NCI-H1436 (cell line): ENCODE data around the gene LOX.
"Not testable (repeated sequence)": the region's sequence is repeated elsewhere in the genome, so short reads cannot be mapped to it uniquely, and the experiment has no call there.

ENCODE experiments used
- DNase-seq: peaks from one replicate; lab custom pipeline; 2025; lab: John Stamatoyannopoulos, UW

LOX gene

DNA sequence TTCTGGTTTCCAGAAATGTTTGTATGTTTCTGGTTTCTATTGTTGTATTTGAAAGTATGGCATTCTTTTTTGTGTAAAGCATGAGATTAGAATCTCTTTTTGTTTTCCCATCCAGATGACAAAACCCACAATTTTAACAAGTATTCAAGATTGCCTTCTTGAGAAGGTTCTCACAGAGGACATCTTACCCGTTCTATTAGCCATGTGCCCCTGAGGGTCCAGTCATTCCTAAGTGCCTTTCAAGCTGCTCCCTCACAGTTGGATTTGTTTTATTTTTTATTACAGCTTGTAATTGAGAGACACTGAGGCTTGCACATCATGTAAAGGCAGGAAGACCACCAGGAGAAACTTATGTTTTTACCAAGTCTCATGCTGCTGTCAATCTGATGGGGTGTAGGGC is 19.3 kb upstream of the LOX start:
- DNase-seq, result no peak

DNA sequence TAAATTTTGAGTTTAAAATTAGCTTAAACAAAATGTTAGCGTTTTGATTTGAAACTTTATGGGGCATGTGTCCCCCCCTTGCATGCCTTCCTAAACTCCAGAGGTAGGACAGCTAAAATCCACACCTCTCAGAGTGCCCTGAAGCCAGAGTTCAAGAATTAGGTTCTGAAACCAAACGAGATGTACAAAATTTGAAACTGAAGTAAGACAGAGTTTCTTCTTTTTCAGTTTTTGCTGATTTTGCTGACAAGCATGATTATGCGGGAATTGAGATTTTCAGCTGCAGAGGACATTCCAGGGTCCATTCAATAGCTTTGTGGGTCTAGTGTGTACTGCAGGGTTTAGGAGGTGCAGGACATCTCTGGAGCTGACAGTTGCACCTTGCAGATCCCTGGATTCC is 17.1 kb upstream of the LOX start:
- DNase-seq, result no peak

DNA sequence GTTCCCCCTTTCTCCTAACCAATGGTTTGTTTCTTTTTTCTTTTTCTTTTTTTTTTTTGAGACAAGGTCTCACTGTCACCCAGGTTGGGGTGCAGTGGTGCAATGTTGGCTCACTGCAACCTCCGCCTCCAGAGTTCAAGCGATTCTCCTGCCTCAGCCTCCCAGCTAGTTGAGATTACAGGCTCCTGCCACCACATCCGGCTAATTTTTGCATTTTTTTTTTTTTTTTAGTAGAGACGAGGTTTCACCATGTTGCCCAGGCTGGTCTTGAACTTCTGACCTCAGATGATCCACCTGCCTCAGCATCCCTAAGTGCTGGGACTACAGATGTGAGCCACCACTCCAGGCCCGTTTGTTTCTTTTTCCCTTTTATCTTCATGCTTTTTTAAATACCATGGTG is 16.2 kb upstream of the LOX start:
- not testable (repeated sequence) for DNase-seq

DNA sequence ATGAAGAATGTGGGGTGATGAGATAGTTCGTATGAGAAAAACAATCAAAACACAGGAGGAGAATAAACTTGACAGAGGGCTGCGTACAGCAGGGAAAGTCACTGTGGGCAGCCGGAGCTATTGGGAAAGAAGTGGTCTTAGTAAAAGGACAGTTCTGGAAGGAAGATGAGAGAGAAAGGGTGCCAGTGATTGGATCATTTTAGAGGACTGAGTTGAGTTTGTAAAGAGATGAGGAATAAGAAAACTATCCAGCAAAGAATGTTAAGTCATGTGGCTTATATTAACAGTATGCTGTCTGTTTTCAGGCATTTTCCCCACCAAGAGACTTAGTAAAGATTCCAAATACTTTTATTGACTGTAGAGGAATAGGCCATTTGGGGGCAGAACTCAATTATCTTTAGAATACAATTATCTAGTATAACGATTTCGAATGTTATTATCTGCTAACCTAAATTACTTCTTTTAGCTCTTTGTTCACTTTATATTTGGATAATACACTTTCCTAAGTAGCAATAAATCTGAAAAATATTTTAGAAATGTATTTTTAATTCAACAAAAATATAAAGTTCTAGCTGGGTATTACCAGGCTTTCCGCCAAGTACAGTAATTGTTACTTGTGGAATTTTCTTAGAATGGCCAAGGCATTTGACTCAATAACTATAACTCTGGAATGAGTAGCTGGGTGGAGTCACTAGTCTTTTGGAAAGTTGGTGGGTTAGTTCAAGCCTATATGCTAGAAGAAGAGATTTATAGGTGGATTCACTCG is 15.5 kb upstream of the LOX start:
- DNase-seq, result no peak

DNA sequence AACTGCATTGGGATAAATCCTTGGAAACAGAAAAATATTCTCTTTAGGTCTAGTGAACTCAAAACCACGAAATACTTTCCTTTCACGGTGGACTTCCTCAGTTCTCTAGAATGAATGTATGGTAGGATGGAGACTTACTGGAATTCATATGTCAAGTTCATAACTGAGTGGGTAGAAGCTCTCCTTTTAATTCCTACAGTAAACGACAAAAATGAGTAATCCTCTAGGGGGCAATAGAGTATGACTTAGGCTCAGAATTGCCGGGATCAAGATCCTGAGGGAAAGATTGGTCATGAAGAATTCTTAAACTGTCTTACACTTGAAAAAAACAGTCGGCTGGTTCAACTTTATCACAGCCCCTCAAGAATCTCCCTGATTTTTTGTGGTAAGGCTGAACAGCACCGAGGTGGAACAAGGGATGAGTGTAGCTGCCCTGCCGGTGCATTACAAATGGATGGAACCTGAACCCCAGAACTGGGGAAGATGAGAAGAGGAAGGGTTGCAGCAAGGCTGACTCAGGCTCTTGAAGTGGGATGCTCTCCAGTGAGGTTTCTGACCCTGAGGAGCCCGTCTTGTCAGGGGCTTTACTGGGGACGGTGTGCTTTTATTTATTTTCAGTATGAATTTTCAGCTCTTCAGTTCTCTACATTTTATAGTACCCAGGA is 14.0 kb upstream of the LOX start:
- DNase-seq, result no peak

DNA sequence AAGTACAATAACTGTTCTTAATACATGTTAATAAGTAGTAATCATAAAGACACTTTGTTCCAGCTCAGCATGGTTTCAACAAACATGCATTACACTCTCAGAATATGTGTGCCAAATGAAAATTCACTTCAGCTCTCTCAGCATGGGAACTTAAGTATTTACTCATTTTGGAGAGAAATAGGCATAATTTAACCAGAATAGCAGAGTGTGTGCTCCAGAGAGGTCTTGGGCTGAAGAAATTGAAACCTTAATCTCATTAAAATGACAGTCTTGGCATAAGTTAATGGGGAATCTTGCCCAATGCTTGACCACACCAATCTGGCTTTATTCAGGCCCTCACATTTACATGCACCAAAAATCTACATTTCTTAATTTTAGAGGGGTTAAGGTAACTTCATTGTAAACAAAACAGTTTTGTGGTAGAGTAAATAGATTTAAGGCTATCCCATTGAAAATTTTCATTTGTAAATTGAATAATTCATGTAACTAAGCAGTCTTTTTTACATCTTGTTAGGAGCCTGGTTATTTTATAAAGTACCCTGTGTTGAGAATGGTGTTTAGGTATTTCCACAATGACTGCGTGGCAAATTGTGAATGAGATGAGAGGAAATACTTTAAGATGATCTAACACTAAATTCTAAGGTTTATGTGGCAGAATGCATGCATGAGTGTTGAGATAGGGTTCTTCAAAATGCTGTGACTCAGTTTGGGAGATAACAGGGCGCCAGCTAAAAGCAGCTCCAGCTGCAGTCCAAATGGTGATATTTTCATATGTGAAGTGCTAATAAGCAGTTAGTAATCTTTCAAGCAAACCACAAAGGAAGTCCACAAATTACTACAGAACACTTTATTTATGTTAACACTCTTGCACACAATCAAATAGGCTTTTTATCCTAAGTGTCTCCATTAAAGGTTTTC is 11.3 kb upstream of the LOX start:
- DNase-seq, result no peak

DNA sequence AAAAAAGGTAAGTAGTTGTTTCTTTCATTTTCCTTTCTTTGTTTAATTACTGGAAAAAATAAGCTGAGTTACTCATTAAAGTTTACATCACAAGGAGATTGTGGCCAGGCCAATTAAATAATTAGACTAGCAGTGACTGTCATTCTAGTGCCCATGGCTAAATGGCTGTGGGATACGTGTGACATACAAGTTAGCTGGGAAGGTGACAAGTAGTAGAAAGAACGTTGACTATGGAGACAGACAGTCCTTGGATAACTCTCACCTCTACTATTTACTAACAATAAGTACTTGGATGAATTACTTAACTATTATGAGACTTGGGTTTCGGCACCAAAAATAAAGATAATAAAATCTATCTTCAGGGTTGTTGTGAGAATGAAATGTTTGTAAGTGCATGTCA is 7.0 kb upstream of the LOX start:
- DNase-seq, result no peak

DNA sequence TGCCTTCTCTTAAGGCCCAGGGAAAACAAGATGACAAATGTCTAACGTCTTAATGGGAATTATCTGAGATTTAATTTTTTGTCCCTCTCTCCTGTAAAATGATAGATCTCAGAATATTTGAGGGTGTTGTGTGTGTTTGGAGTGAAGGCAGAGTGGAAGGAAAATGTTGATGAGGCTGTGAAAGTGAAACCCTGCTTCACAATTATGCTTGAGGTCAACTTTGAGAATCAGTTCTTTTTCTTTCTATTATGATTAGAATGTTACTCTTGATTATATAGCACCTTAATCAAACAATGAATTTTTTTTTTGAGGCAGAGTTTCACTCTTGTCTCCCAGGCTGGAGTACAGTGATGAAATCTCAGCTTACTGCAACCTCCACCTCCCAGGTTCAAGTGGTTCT is 5.5 kb upstream of the LOX start:
- no peak for DNase-seq

DNA sequence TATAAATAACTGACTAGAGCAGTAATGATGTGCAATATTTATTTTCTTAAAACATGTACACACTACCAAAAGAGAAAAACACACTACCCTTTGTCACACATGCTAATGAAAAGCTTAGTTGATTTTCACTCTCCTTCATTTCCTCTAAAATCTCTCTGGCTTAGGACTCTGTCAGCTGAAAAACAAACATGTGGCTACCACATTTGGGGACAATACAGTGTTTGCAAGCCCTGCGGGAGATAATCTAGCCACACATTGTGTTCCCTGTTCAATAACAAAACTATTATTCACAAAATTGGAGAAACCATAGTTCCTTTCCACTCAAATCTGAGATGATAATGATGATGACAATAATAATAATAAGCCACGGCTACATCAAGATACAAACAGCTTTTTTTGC is 3.5 kb upstream of the LOX start:
- no peak for DNase-seq

DNA sequence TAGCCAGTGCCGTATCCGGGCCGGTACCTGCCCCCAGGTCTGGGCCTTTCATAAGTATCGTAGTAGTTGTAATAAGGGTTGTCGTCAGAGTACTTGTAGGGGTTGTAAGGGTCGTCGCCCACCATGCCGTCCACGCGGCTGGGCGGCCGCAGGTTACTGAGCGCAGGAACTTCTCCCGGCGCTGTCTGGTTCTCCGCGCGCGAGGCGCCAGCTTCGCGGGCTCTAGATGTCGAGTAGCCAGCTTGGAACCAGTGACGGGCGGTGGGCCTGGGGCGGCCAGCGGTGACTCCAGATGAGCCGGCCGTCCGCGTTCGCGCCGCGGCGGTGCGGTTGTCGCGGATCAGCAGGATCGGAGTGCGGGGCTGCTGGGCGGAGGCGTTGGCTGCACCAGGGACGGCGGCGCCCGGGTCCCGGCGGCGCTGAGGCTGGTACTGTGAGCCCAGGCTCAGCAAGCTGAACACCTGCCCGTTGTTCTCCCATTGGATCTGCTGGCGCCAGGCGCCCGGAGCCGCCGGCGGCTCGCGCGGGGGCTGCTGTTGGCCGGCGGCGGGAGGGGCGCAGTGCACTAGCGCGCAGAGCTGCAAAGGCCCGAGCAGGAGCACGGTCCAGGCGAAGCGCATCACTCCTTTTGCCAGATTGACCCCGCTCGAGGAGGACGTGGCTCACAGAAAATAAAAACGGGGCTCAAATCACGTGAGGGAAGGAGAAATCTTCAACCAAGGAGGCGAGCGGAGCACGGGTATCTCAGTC is 518 bp downstream of the LOX start:
- DNase-seq, result no peak

DNA sequence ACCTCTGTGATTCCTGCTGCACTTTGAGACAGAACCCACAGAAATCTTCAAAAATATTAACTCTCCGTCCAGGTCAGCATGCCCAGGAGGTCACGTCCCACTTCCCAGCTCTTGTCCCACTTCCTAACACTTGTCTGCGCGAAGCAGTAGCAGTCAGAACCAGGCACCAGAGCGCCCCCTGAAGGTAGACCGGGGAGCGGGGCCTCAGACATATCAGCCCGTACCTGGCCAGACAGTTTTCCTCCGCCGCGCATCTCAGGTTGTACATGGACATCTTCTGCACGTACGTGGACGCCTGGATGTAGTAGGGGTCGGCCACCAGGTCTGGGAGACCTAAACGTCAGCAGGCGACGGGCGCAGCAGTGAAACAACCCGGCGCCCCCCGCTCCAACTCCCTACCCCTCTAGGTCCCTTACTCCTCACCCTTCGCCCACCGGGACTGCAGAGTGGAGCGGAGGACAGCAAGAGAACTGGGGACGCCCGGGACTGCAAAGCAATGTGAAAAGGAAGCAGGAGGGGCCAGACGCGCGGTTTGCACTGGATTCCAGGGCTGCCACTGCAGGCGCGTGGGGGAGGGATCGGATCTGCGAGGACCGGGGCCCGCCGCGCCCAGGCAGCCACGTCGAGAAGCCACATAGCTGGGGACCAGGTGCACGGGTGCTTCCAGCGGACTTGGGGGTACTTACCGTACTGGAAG is 1.2 kb downstream of the LOX start:
- DNase-seq, result peak; percentile 6

DNA sequence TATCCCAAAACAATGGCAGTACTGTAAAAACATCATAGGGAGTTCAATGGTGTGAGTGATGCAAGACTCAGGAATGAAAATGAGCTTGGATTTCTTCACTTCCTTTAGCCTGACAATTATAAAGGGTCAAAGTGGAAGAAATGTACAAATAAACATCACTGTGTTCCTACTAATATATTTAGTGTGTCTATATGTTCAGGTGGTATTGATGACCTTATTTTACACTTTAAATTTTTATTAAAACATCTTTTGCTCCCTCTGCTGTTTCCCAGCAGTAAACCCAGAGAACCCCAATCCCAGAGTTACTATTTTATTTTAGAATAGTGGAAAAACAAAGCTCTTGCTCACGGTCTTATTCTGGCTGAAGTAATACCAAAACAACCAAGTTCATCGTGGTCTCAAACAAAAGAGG is 2.0 kb downstream of the LOX start:
- no peak for DNase-seq

DNA sequence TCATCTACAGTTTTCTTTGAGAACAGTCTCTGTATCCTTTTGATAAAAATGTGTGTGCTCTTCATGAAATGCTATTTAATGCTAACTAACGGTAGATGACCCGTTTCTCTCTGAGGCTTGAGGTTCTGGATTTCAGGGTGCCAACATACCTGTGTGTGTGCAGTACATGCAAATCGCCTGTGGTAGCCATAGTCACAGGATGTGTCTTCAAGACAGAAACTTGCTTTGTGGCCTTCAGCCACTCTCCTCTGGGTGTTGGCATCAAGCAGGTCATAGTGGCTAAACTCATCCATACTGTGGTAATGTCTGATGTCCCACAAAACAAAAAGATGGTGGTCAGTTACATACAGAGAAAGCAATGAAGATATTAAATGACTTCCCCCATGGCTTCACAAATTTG is 4.2 kb downstream of the LOX start:
- DNase-seq, result no peak

DNA sequence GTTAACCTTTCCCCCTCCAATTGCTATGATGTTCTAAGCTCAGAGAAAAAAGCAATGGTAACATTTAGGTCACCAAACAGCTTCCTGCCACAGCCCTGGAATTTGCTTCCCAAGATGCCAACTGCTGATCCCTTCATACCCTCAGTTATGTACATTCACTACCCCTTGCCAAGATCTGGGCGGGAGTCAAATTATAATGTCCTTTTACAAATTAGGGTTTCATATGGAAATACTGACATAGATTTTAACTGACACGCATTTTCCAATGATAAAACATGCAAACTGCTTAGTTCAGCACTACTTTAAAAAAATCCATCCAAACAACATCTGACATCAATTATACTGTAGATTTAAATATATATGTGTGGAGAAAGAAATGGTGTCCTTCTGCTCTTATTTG is 5.0 kb downstream of the LOX start:
- no peak for DNase-seq

DNA sequence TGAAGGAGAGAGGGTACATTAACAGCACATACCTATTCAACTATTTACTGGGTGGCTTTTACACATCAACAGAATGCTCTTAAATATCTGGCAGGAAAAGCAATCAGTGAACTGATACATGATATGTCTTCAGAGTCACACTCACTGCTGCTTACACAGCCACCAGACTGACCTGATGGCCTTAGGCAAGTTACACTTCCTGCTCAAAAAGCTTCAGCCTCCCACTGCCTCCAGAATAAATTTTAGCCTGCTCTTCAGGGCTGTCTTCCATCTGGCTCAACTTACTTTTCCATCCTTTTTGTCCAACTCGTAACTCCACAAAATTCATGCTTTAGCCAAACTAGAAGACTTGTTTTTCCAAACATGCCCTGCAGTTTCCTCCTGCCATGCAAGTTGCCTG is 10.7 kb downstream of the LOX start:
- no peak for DNase-seq

DNA sequence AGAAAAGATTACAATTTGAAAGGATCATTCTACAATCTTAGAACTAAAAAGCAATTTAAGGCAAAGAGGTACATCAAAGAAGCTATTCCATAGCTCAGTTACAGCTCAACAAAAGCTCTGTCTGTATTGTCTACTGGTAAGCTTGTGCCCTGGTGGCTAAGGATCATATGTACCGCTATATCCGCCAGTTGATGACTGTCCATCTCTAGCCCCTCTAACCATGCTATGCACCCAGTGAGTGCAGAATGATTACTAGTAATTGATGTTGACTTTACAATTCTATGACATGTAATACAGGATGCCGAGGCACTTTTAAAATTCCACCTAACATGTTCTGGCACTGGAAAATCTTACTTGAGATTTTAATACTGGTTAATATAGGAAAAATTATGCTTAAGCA is 13.1 kb downstream of the LOX start:
- no peak for DNase-seq

DNA sequence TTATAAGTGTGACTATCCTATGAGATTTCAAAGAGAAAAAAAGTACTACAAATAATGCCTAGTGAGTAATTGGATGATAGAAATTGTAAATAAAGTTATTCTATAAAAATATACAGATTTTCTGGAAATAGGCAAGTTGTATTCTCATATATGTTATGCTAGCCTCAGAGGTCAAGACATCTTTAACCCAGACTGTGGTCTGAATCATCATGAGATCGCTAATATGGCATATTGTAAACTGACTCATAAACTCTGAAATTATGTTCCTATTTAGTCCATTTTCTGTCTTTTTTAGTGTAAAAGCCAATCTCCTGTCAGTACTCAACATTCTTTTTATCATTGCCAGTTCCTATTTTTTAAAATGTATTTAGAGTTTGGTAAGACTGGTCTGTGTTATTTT is 14.2 kb downstream of the LOX start:
- no peak for DNase-seq

DNA sequence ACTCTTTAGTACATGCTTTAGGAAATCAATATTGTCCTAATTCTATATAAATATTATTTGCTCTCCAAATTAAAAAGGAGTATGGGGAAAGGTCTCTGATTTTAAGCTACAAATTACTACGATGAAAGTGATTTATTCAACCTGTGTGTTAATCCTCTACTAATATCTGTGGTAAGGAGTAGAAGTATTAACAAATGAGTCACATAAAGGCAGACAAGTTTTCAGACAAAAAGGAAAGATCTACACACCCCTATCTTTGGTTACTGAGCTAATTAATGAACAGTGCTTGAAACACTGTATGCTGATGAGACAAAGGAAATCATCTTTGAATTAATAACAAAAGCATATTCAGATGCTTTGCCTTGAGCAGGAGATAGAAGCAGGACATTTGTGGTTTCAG is 15.9 kb downstream of the LOX start:
- DNase-seq, result no peak

DNA sequence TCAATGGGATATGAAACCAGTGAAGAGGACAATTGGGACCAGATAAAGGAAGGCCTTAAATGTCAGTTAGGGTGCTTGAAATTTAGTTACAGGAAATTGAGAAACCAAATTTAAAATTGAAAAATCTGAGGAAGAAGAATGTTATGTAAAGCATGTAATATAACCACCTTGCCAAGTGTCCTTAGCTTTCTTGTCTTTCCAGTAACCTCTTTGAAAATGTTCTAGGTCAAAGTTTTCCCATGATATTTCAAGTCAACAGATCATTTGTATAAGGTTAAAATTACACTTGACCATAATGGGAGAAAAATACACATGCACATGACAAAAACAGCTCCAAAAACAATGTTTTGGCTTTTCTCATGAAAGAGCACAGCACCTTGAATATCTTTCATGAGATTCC is 21.1 kb downstream of the LOX start:
- no peak for DNase-seq

DNA sequence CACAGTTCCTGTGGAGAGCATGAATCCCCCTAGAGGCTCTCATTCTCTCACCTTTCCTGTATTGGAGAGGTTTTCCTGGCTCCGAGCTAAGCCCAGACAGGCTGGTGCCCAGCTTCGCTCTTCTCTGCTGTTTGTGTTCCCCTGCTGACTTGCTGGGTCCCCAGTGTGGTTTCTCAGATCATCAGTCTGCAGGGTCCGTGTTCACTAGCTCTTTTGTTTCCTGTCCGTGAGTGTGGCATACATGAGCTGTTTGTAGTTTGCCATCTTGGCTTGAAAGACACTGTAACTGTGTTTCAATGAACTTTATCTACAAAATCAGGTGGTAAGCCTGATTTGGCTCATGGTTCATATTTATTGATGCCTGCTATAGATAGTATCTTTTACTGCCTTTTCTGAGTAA is 23.8 kb downstream of the LOX start:
- no peak for DNase-seq
